CD4-positive, alpha-beta memory T cell (primary cell): ENCODE measurements around the gene A4GALT. TPM values are rescaled to one million over a fixed set of nuclear protein-coding genes. Genes with fewer than 3 reads are reported as not detected.
A peak's percentile ranks its signal among the peaks of the same experiment; 100 is the strongest.

Experiments
- CTCF ChIA-PET: fragments of 350-600 bp; sonication (Branson Sonifier 250); formaldehyde crosslinking; loops from one replicate; lab custom pipeline; 2021; ENCODE audit warnings: inconsistent platforms; ENCODE audit not compliant: partially characterized antibody; lab: Charles Lee
- POLR2A ChIA-PET: fragments of 350-600 bp; sonication (Branson Sonifier 250); formaldehyde crosslinking; loops from one replicate; lab custom pipeline; 2021; ENCODE audit not compliant: partially characterized antibody; lab: Charles Lee
- DNase-seq, 5 donors: peaks; one replicate each; pipeline versions ENCODE4 v3.0.0 to v3.0.0-alpha.2; 2020 to 2022; ENCODE audit warnings: mixed read lengths in 1 of 5
- H3K27ac ChIP-seq: one replicate; pipeline ENCODE4 v1.7.0; 2013; ENCODE audit warnings: low read depth, low read length
- H3K27me3 ChIP-seq: 2 replicates; pipeline ENCODE4 v1.7.0; 2013; ENCODE audit warnings: mild to moderate bottlenecking, low read length, moderate library complexity; ENCODE audit not compliant: insufficient read depth
- H3K36me3 ChIP-seq: 2 replicates; pipeline ENCODE4 v1.7.0; 2013; ENCODE audit warnings: mild to moderate bottlenecking, low read length, moderate library complexity; ENCODE audit not compliant: insufficient read depth
- H3K4me1 ChIP-seq: 2 replicates; pipeline ENCODE4 v1.7.0; 2013; ENCODE audit warnings: mild to moderate bottlenecking, low read length, moderate library complexity; ENCODE audit not compliant: insufficient read depth
- H3K4me3 ChIP-seq, 2 donors: one replicate each; pipeline ENCODE4 v1.7.0; 2013; ENCODE audit warnings: low read length in 2 of 2, mild to moderate bottlenecking in 1 of 2
- H3K9me3 ChIP-seq, 2 donors: one replicate each; pipeline ENCODE4 v1.7.0; 2013; ENCODE audit warnings: low read length in 2 of 2, control low read depth in 1 of 2; ENCODE audit not compliant: control insufficient read depth in 1 of 2
- H3K27ac Mint-ChIP-seq, 7 donors: one replicate each; pipeline ENCODE4 v1.8.0; 2020 to 2021; ENCODE audit warnings: mixed read lengths in 7 of 7, mild to moderate bottlenecking in 6 of 7, inconsistent platforms in 3 of 7, moderate library complexity in 3 of 7
- H3K27me3 Mint-ChIP-seq, 2 donors: one replicate each; pipeline ENCODE4 v1.8.0; 2020 to 2021; ENCODE audit warnings: mixed read lengths in 2 of 2
- H3K36me3 Mint-ChIP-seq, 2 donors: one replicate each; pipeline ENCODE4 v1.8.0; 2020 to 2021; ENCODE audit warnings: mixed read lengths in 2 of 2, inconsistent platforms in 1 of 2, mild to moderate bottlenecking in 1 of 2
- H3K4me1 Mint-ChIP-seq, 4 donors: one replicate each; pipeline ENCODE4 v1.8.0; 2020 to 2021; ENCODE audit warnings: mixed read lengths in 4 of 4, mild to moderate bottlenecking in 1 of 4
- H3K4me3 Mint-ChIP-seq, 8 donors: one replicate each; pipeline ENCODE4 v1.8.0; 2020 to 2021; ENCODE audit warnings: mixed read lengths in 8 of 8, mild to moderate bottlenecking in 7 of 8, moderate library complexity in 6 of 8, inconsistent platforms in 3 of 8
- H3K9me3 Mint-ChIP-seq, 8 donors: one replicate each; pipeline ENCODE4 v1.8.0; 2020 to 2021; ENCODE audit warnings: mixed read lengths in 8 of 8, mild to moderate bottlenecking in 5 of 8, inconsistent platforms in 3 of 8, moderate library complexity in 1 of 8
- intact Hi-C: fragments of 100-400 bp; cut with micrococcal nuclease; formaldehyde crosslinking; loops from one replicate; pipeline ENCODE4 v1.15.1; 2023
- polyA plus RNA-seq, 2 donors: library from polyadenylated mRNA; unstranded; fragments of 300-500 nt; fragmentation: Illumina TruSeq; gene quantifications; one replicate each; pipeline ENCODE4 v1.2.3, GENCODE V29; 2021
- total RNA-seq, 2 experiments: library from RNA; stranded (reverse); gene quantifications; one replicate each; pipeline ENCODE4 v1.2.3, GENCODE V29; 2021

A4GALT gene
- total and polyA plus RNA-seq, 4 experiments from 2014 or later: 0.15 TPM; not detected in 3

- peaks cover 8% of the 10 kb centered on the region for H3K4me1 ChIP-seq
- CTCF ChIA-PET: no interaction called here
- intact Hi-C loops: no loop called here
- Mint-ChIP-seq H3K9me3 (peaks cover 0 to 2% (median 0%) of the 10 kb centered on the region in 8 donors), H3K27ac (no peak overlapping the region), H3K4me3 (peak overlapping the region; percentile 56 to 91 (median 76)), H3K4me1 (peaks cover 5 to 20% (median 15%) of the 10 kb centered on the region in 4 donors), H3K36me3 (no peaks in the 10 kb centered on the region), H3K27me3 (peaks cover 44 to 47% of the 10 kb centered on the region in 2 donors)
- no peak overlapping the region for H3K4me3 ChIP-seq
- no peak for DNase-seq
- POLR2A ChIA-PET: no interaction called here
- no peaks in the 10 kb centered on the region for H3K9me3 ChIP-seq
- H3K27ac ChIP-seq: no peak overlapping the region
- peaks cover 21% of the 10 kb centered on the region for H3K27me3 ChIP-seq
- H3K36me3 ChIP-seq: no peaks in the 10 kb centered on the region
These were observed 370 bp upstream of the A4GALT start for GRCh38 chr22:42721045-42721434.

- Histone ChIP-seq H3K27ac (no peak overlapping the region), H3K36me3 (no peaks in the 10 kb centered on the region), H3K9me3 (no peaks in the 10 kb centered on the region), H3K27me3 (peaks cover 21% of the 10 kb centered on the region), H3K4me1 (peaks cover 8% of the 10 kb centered on the region), H3K4me3 (no peak overlapping the region)
- ChIA-PET CTCF (no interaction called here), POLR2A (interaction anchor here (0.9 kb wide), 1 partner anchor 10 kb away, joined by 3 read pairs; no protein-coding TSS in a partner anchor)
- no peaks in the 10 kb centered on the region for H3K36me3 Mint-ChIP-seq
- H3K27me3 Mint-ChIP-seq: peaks cover 44 to 50% of the 10 kb centered on the region in 2 donors
- H3K4me1 Mint-ChIP-seq: peaks cover 5 to 20% (median 15%) of the 10 kb centered on the region in 4 donors
- intact Hi-C loops: no loop called here
- peaks cover 0 to 2% (median 0%) of the 10 kb centered on the region in 8 donors for H3K9me3 Mint-ChIP-seq
- peak overlapping the region; percentile 8 to 89 (median 72) for H3K4me3 Mint-ChIP-seq
- H3K27ac Mint-ChIP-seq: no peak overlapping the region
- DNase-seq: no peak
These were observed 911 bp downstream of the A4GALT start for GRCh38 chr22:42719656-42720262.

GRCh38 chr22:42719133-42719532 lies 1.5 kb downstream of the A4GALT start:
- ChIA-PET POLR2A (interaction anchor here (0.9 kb wide), 1 partner anchor 11 kb away, joined by 3 read pairs; no protein-coding TSS in a partner anchor), CTCF (no interaction called here)
- DNase-seq: no peak
- Mint-ChIP-seq H3K27ac (no peak overlapping the region), H3K9me3 (peaks cover 0 to 3% (median 0%) of the 10 kb centered on the region in 8 donors), H3K27me3 (peaks cover 45 to 49% of the 10 kb centered on the region in 2 donors), H3K4me3 (peak overlapping the region in 7 of 8 donors; percentile 34 to 89 (median 76)), H3K36me3 (no peaks in the 10 kb centered on the region), H3K4me1 (peaks cover 5 to 20% (median 15%) of the 10 kb centered on the region in 4 donors)
- Histone ChIP-seq H3K9me3 (no peaks in the 10 kb centered on the region), H3K27ac (no peak overlapping the region), H3K36me3 (no peaks in the 10 kb centered on the region), H3K4me3 (no peak overlapping the region), H3K4me1 (peaks cover 8% of the 10 kb centered on the region), H3K27me3 (peaks cover 21% of the 10 kb centered on the region)
- intact Hi-C loops: no loop called here

GRCh38 chr22:42717197-42717928 lies 3.3 kb downstream of the A4GALT start:
- intact Hi-C loops: no loop called here
- H3K36me3 Mint-ChIP-seq: no peaks in the 10 kb centered on the region
- no peak overlapping the region for H3K27ac Mint-ChIP-seq
- no peak for DNase-seq
- peaks cover 0 to 3% (median 0%) of the 10 kb centered on the region in 8 donors for H3K9me3 Mint-ChIP-seq
- Histone ChIP-seq H3K36me3 (no peaks in the 10 kb centered on the region), H3K27ac (no peak overlapping the region), H3K9me3 (no peaks in the 10 kb centered on the region), H3K4me3 (no peak overlapping the region), H3K4me1 (peaks cover 8% of the 10 kb centered on the region), H3K27me3 (peaks cover 21% of the 10 kb centered on the region)
- CTCF ChIA-PET: no interaction called here
- peaks cover 36 to 49% of the 10 kb centered on the region in 2 donors for H3K27me3 Mint-ChIP-seq
- H3K4me1 Mint-ChIP-seq: peaks cover 5 to 20% (median 15%) of the 10 kb centered on the region in 4 donors
- H3K4me3 Mint-ChIP-seq: no peak overlapping the region
- POLR2A ChIA-PET: no interaction called here

- POLR2A ChIA-PET: no interaction called here
- no peak overlapping the region for H3K4me3 Mint-ChIP-seq
- Histone ChIP-seq H3K36me3 (no peaks in the 10 kb centered on the region), H3K9me3 (no peaks in the 10 kb centered on the region), H3K4me1 (peaks cover 8% of the 10 kb centered on the region), H3K27ac (no peak overlapping the region), H3K27me3 (peaks cover 21% of the 10 kb centered on the region), H3K4me3 (no peak overlapping the region)
- peaks cover 0 to 3% (median 0%) of the 10 kb centered on the region in 8 donors for H3K9me3 Mint-ChIP-seq
- peaks cover 37 to 48% of the 10 kb centered on the region in 2 donors for H3K27me3 Mint-ChIP-seq
- intact Hi-C loops: no loop called here
- CTCF ChIA-PET: no interaction called here
- H3K4me1 Mint-ChIP-seq: peaks cover 5 to 18% (median 14%) of the 10 kb centered on the region in 4 donors
- H3K27ac Mint-ChIP-seq: no peak overlapping the region
- H3K36me3 Mint-ChIP-seq: no peaks in the 10 kb centered on the region
- DNase-seq: no peak
These were observed 4.0 kb downstream of the A4GALT start for GRCh38 chr22:42716649-42717127.

GRCh38 chr22:42716221-42716620 lies 4.4 kb downstream of the A4GALT start:
- Mint-ChIP-seq H3K27ac (no peak overlapping the region), H3K36me3 (no peaks in the 10 kb centered on the region), H3K9me3 (peaks cover 0 to 4% (median 0%) of the 10 kb centered on the region in 8 donors), H3K4me1 (peaks cover 5 to 14% (median 10%) of the 10 kb centered on the region in 4 donors), H3K27me3 (peaks cover 33 to 44% of the 10 kb centered on the region in 2 donors), H3K4me3 (no peak overlapping the region)
- CTCF ChIA-PET: no interaction called here
- Histone ChIP-seq H3K36me3 (no peaks in the 10 kb centered on the region), H3K4me1 (peaks cover 8% of the 10 kb centered on the region), H3K27me3 (peaks cover 18% of the 10 kb centered on the region), H3K4me3 (no peak overlapping the region), H3K27ac (no peak overlapping the region), H3K9me3 (no peaks in the 10 kb centered on the region)
- no peak for DNase-seq
- intact Hi-C loops: no loop called here
- POLR2A ChIA-PET: no interaction called here

GRCh38 chr22:42714768-42715390 lies 5.8 kb downstream of the A4GALT start:
- Mint-ChIP-seq H3K27me3 (peaks cover 31 to 43% of the 10 kb centered on the region in 2 donors), H3K27ac (no peak overlapping the region), H3K4me1 (peaks cover 1 to 10% (median 7%) of the 10 kb centered on the region in 4 donors), H3K36me3 (peaks cover 0 to under 1% of the 10 kb centered on the region in 2 donors), H3K9me3 (peaks cover 0 to 13% (median 4%) of the 10 kb centered on the region in 8 donors), H3K4me3 (no peak overlapping the region)
- peaks cover 5% of the 10 kb centered on the region for H3K4me1 ChIP-seq
- ChIA-PET CTCF (no interaction called here), POLR2A (no interaction called here)
- intact Hi-C loops: no loop called here
- no peaks in the 10 kb centered on the region for H3K36me3 ChIP-seq
- H3K4me3 ChIP-seq: no peak overlapping the region
- no peak overlapping the region for H3K27ac ChIP-seq
- H3K27me3 ChIP-seq: peaks cover 18% of the 10 kb centered on the region
- no peak for DNase-seq
- no peaks in the 10 kb centered on the region for H3K9me3 ChIP-seq
